SKM-1 (cell line): ENCODE results near the gene STK11IP.
"Not testable (repeated sequence)": the region's sequence is repeated elsewhere in the genome, so short reads cannot be mapped to it uniquely, and the experiment has no call there.

Source experiments
- DNase-seq: peaks from one replicate; lab custom pipeline; 2025; ENCODE audit not compliant: unreplicated experiment; lab: John Stamatoyannopoulos, UW

Gene STK11IP

GRCh38 chr2:219645631-219646527, 48.2 kb downstream of the STK11IP start:
- DNase-seq, result no peak

GRCh38 chr2:219648176-219648575, 50.5 kb downstream of the STK11IP start:
- DNase-seq, result no peak

- DNase-seq, result no peak
These were observed 51.3 kb downstream of the STK11IP start for GRCh38 chr2:219648963-219649362.

- DNase-seq, result no peak
These were observed 53.0 kb downstream of the STK11IP start for GRCh38 chr2:219650426-219651248.

GRCh38 chr2:219651656-219652055, 54.0 kb downstream of the STK11IP start:
- DNase-seq, result not testable (repeated sequence)

- no peak for DNase-seq
These were observed 58.9 kb downstream of the STK11IP start for GRCh38 chr2:219656526-219656925.

GRCh38 chr2:219658196-219658846, 60.7 kb downstream of the STK11IP start:
- DNase-seq, result no peak

- no peak for DNase-seq
These were observed 61.2 kb downstream of the STK11IP start for GRCh38 chr2:219658874-219659273.

GRCh38 chr2:219661197-219661954, 63.7 kb downstream of the STK11IP start:
- no peak for DNase-seq

GRCh38 chr2:219661955-219662395, 64.3 kb downstream of the STK11IP start:
- no peak for DNase-seq

- no peak for DNase-seq
These were observed 64.9 kb downstream of the STK11IP start for GRCh38 chr2:219662566-219662965.

GRCh38 chr2:219663116-219663762, 65.6 kb downstream of the STK11IP start:
- DNase-seq, result no peak

GRCh38 chr2:219664041-219664440, 66.4 kb downstream of the STK11IP start:
- no peak for DNase-seq

- DNase-seq, result no peak
These were observed 67.3 kb downstream of the STK11IP start for GRCh38 chr2:219664944-219665343.

GRCh38 chr2:219665926-219666325, 68.3 kb downstream of the STK11IP start:
- no peak for DNase-seq
